HS-5 (cell line): ENCODE data around the gene FERMT3.

Source experiments
- DNase-seq: peaks from one replicate; pipeline ENCODE4 v3.0.0-alpha.2; 2012; ENCODE audit warnings: low read depth

The FERMT3 gene

DNA sequence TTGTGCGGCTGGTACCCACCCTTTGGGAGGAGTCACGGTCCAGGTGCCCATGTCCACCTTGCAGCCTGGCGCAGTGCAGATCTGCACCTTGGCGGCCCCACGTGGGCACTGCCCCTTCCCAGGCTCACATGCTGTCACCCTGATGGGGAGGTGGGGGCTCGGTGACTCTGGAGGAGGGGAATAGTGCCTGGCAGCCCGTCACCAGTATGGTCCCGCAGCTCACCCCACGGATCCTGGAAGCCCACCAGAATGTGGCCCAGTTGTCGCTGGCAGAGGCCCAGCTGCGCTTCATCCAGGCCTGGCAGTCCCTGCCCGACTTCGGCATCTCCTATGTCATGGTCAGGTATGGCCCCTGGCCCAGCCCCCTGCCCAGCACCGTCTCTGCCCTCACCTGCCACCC, 14.3 kb downstream of the FERMT3 start:
- DNase-seq, result no peak

- DNase-seq, result no peak
These were observed 16.1 kb downstream of the FERMT3 start for GRCh38 chr11:64222651-64223000.

- no peak for DNase-seq
These were observed 16.6 kb downstream of the FERMT3 start for GRCh38 chr11:64223001-64223651.

- no peak for DNase-seq
These were observed 17.8 kb downstream of the FERMT3 start for GRCh38 chr11:64224151-64224890.

GRCh38 chr11:64224891-64225607, 18.5 kb downstream of the FERMT3 start:
- DNase-seq, result no peak

- DNase-seq, result no peak
These were observed 19.3 kb downstream of the FERMT3 start, which contains the start of the genes NUDT22 and TRPT1 for GRCh38 chr11:64225608-64226506. Gene NUDT22, plus strand, starts transcription at chr11:64226274. Its CDS starts 379 bp downstream, at chr11:64226653. Gene TRPT1, minus strand, starts transcription at chr11:64226186. Its CDS starts 326 bp downstream, at chr11:64225860.

GRCh38 chr11:64226507-64227051, 20.1 kb downstream of the FERMT3 start:
- DNase-seq, result no peak

DNA sequence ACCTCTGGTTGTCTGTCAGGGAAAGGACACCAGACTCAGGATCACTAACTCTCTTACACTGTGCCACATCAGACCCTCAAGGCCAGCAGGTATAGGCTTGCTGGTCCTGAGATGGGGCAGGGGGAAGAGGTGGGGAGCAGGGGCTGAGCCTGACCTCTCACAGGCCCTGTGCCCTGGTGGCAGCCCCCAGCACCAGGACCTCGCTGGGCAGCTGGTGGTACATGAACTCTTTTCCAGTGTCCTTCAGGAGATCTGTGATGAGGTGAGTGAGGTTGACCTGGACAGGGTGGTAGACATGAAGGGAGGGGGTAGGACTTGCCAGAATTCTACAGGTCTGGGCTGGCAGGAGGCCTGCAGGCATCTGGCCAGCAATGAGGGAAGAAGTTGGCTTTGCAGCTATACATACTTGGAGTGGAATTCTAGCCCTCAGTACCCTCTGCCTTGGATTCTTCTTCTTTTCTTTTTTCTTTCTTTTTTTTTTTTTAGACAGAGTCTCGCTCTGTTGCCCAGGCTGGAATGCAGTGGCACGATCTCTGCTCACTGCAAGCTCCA, 21.0 kb downstream of the FERMT3 start:
- DNase-seq, result no peak

DNA sequence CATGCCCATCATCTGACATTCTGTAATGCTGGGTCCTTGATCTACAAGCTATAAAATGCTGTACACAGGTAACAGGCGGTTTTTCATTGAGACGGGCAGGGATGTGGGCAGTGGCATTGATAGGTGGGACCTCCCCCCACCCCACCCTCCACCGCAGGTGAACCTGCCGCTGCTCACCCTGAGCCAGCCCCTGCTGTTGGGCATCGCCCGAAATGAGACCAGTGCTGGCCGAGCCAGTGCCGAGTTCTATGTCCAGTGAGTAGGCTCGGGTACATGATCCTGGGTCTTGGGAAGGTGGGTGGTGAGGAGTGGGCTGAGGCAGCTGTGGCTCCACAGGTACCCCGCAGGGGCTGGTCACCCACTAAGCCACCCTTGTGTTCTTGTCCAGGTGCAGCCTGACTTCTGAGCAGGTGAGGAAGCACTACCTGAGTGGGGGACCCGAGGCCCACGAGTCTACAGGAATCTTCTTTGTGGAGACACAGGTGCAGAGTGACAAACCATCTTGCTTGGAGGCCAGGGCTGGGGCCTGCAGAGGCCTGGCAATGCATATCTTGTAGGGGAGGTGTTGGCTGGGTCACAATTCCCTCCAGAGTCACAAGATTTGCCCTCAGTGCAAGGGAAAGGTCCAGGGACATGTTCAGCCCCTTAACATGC, 22.7 kb downstream of the FERMT3 start:
- no peak for DNase-seq

DNA sequence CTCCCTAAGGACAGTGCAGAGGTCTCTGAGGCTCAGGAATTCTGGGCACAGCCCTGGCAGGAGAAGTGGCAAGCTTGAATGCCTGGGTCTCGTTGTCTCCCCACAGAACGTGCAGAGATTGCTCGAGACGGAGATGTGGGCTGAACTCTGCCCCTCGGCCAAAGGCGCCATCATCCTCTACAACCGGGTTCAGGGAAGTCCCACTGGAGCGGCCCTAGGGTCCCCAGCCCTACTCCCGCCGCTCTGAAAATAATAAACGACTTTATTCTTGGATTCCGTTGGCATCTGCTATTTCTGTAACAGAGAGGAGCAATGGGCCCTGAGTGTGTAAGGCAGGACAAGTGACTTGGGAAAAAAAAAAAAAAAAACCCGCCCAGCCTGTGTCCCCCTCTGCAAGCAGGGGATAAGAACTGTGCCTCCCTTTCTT, 23.2 kb downstream of the FERMT3 start:
- no peak for DNase-seq

DNA sequence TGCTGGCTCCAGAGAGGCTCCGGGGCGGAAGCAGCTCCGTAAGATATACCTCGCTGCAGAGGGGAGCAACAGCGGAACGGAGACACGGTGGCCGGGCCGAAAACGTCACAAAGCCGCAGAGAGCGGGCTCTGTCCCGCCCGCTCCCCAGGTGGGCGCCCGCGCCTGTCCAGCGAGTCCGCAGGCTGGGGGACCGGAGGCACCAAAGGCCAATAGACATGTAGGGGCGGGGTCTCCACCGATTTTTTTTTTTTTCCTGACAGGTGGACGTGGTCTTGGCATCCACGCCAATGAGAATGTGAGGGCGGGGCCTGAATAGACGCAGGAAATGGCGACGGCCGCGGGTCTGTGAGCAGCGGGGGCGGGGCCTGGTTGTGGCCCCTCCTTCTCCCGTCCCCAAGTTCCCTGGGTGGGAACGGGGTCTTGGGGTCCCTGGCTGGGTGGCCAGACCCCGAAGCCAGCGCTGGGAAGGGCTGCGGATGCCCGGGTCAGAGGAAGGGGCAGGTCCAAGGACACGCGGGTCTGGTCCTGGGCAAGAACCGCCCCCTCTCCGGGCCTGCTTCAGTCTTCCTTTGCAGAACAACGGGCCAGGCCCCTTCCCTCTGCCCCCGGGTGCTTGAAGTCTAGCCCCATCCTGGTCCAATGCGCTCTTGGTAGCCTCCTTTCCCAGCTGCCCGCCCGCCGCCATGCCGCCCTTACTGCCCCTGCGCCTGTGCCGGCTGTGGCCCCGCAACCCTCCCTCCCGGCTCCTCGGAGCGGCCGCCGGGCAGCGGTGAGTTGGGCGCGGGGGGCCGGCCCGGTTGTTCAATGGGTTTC, 23.9 kb downstream of the FERMT3 start, which contains the start of gene DNAJC4:
Gene DNAJC4 (plus strand): TSS at position 378 of the 814 bp plus-strand sequence. CDS start 307 bp downstream, at position 685.
- no peak for DNase-seq

DNA sequence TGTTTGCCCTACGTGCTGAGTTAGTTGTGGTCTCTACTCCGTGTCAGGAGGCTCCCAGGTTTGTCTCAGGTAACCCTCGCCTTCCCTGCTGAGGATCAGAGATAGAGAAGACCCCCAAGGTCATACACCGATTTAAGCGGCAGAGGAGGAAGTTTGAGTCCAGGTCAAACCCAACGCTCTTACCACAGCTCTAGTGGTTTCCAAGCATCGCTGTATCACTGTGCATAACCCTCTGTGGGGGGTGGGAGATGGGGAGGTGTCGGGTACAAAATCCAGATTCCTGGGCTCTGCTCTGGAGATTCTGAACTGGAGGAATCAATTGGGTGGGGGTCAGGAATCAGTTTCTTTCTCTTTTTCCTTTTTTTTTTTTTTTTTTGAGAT, 24.5 kb downstream of the FERMT3 start:
- DNase-seq, result no peak

DNA sequence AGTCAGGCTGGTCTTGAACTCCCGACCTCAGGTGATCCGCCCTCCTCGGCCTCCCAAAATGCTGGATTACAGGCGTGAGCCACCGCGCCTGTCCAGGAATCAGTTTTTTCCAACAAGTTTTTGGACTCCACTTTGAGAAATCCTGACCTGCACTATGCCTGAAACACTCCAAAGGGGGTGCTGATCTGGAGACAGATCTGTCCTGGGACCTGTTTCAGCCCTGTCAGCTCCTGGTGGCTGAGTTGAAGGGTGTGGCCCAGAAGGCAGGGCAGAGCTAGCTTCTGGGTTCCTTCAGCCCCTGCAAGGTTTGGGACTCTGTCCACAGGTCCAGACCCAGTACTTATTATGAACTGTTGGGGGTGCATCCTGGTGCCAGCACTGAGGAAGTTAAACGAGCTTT, 25.0 kb downstream of the FERMT3 start:
- DNase-seq, result no peak

DNA sequence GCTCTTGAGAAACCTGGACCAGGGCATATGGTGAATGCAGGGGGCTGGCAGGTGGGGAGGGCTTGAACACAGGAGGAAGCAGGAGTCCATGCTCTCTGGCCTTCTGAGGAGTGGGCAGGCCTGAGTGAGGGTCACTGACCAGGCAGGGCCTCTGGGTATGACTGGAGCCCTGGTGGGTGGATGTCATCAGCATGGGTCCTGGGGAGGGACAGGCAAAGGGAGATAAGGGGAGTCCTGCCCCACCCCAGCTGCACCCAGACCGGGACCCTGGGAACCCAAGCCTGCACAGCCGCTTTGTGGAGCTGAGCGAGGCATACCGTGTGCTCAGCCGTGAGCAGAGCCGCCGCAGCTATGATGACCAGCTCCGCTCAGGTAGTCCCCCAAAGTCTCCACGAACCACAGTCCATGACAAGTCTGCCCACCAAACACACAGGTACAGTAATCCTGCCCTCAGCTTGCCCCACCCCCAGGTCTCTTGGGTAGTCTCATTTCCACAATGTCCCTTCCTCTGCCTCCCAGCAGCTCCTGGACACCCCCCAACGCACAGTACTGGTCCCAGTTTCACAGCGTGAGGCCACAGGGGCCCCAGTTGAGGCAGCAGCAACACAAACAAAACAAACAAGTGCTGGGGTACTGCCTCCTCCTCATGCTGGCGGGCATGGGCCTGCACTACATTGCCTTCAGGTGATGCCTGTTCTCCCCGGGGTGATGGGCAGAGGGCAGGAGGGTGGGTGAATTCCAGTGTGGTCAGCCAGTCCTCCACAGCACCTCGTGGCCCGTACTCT, 25.9 kb downstream of the FERMT3 start:
- no peak for DNase-seq

GRCh38 chr11:64232967-64233315, 26.4 kb downstream of the FERMT3 start:
- DNase-seq, result no peak

DNA sequence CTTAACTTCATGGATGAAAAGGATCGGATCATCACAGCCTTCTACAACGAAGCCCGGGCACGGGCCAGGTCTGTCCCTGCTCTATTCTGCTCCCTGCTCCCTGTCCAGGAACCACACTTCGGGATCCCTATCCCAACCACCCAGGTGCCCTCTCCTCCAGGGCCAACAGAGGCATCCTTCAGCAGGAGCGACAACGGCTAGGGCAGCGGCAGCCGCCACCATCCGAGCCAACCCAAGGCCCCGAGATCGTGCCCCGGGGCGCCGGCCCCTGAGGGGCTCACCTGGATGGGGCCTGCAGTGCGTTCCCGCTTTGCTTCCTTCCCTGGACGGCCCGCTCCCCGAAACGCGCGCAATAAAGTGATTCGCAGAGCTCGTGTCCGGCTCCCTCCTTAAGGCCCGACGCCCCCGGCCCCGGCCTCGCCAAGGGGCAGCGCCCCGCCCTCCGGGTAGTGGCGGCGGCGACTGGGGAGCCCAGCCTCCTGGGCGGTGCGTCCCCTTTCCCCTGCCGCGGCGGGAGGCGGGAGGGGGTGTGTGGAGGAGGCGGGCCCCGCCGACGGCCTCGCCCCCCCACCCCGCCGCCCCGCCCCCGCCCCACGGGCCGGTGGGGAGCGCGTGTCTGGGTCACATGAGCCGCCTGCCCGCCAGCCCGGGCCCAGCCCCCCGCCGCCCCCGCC, 27.5 kb downstream of the FERMT3 start, which contains the start of gene VEGFB:
Gene VEGFB (plus strand): TSS at position 672 of the 674 bp plus-strand sequence. CDS start 250 bp downstream, outside the sequence.
- DNase-seq, result no peak

DNA sequence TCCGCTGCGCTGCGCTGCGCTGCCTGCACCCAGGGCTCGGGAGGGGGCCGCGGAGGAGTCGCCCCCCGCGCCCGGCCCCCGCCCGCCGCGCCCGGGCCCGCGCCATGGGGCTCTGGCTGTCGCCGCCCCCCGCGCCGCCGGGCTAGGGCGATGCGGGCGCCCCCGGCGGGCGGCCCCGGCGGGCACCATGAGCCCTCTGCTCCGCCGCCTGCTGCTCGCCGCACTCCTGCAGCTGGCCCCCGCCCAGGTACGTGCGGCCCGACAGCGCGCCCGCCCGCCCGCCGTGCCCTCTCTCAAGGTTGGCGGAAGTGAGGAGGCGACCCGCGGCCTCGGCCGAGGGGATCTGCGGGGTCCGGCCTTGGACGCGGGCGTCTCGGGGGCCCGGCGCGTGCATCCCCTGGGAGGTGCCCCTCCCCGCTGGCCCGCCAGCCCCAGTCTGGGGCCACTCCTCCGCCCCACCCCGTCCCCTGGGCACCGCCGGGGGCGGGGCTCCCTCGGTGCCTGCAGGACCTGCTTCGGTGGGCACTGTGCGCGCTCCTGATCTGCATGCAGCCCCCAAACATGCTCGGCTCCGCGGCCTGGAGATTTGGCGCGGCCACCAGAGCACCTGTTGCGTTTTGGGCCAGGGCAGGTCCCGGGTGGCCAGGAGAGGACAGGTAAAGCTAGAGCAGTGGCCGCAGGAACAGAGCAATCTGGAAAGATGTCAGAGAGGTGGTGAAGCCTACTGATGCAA, 28.3 kb downstream of the FERMT3 start:
- no peak for DNase-seq
